Esophagus squamous epithelium (tissue), 5 donors: Measurements from ENCODE around the gene SLC24A3. TPM values are rescaled to one million over a fixed set of nuclear protein-coding genes. Genes with fewer than 3 reads are reported as not detected.
A peak's percentile ranks its signal among the peaks of the same experiment; 100 is the strongest.

ENCODE experiments used
- DNase-seq: peaks from one replicate; lab custom pipeline; 2025; lab: John Stamatoyannopoulos, UW
- H3K27ac ChIP-seq, 4 donors: fragments of 200-600 bp; sonication (generic); one replicate each; pipeline ENCODE4 v1.5.1; 2016 to 2019; ENCODE audit warnings: mild to moderate bottlenecking in 1 of 4
- H3K27me3 ChIP-seq, 4 donors: fragments of 200-600 bp; sonication (generic); 1 replicate in 3 of 4; 2 replicates in 1 of 4; pipeline versions ENCODE4 v1.5.1 to v1.6.0; 2017 to 2021; ENCODE audit warnings: antibody characterized with exemption in 1 of 4
- H3K36me3 ChIP-seq, 3 donors: fragments of 200-600 bp; sonication (generic); one replicate each; pipeline ENCODE4 v1.5.1; 2016 to 2019
- H3K4me1 ChIP-seq, 3 donors: fragments of 200-600 bp; sonication (generic); one replicate each; pipeline ENCODE4 v1.5.1; 2017 to 2019
- H3K4me3 ChIP-seq, 4 donors: fragments of 200-600 bp; sonication (generic); 1 replicate in 3 of 4; 2 replicates in 1 of 4; pipeline ENCODE4 v1.5.1; 2016 to 2019; ENCODE audit warnings: mild to moderate bottlenecking in 2 of 4, moderate library complexity in 1 of 4
- H3K9me3 ChIP-seq, 3 donors: fragments of 200-600 bp; sonication (generic); one replicate each; pipeline ENCODE4 v1.5.1; 2016 to 2019
- POLR2A ChIP-seq, 4 donors: fragments of 450-650 bp; IDR thresholded peaks; one replicate each; pipeline ENCODE4 v1.6.1; 2017; ENCODE audit warnings: antibody characterized with exemption in 4 of 4, mild to moderate bottlenecking in 4 of 4, moderate library complexity in 3 of 4
- WGBS, 2 donors: methylation state at CpG; one replicate each; pipeline ENCODE4 v1.1.5; 2018; 5-methylcytosine and 5-hydroxymethylcytosine counted together
- intact Hi-C: fragments of 100-400 bp; cut with DNase I; formaldehyde crosslinking; loops from one replicate; pipeline ENCODE4 v1.15.0; 2022
- total RNA-seq, 4 donors: library from RNA; depleted of rRNA; stranded (reverse); fragments of >200 nt; gene quantifications; one replicate each; pipeline ENCODE4 v1.1.0, GENCODE V29; 2016
- TF ChIP-seq, protein P1 (sequence below), 6 experiments: fragments of 450-650 bp in 4 of 6; fragments of 200-600 bp in 2 of 6; sonication (generic) in 2 of 6; IDR thresholded peaks; one replicate each; pipeline ENCODE4 v1.5.1; 2016 to 2019; ENCODE audit warnings: antibody characterized with exemption in 6 of 6, mild to moderate bottlenecking in 4 of 6, moderate library complexity in 4 of 6
- donor health status: DM: yes; HTN: yes; CAD: no.

SLC24A3 gene
- total RNA-seq, 4 donors from 2014 or later, result 3.0 to 8.2 (median 6.1) TPM

DNA sequence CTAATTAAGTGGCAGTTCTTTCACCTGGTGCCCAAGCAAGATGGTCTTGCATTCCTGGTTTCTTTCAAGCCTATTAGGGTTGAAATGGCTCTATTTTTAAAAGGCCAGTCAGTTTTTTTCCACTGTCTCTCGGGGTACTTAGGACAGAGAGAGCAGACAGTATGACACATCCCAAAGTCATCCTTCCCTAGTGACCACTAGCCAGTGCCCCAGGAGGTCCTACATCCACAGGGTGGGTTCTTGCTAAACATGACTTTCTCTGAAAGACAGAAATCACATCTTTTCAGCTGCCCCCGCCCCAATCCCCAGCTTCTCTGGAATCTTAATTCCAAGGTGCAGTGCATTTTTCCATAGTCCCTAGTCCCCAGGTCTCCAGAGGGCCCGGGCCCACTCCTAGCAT lies 192.4 kb downstream of the SLC24A3 start:
- no peak for DNase-seq
- Histone ChIP-seq H3K4me3 (no peak overlapping the region), H3K36me3 (no peaks in the 10 kb centered on the region), H3K4me1 (peaks cover 0 to 17% (median 0%) of the 10 kb centered on the region in 3 donors), H3K27ac (no peak overlapping the region), H3K27me3 (no peaks in the 10 kb centered on the region), H3K9me3 (no peaks in the 10 kb centered on the region)
- 81% methylated on average over 2 to 3 of the region's 3 CpGs for WGBS, 2 donors
- TF ChIP-seq, protein P1, sequence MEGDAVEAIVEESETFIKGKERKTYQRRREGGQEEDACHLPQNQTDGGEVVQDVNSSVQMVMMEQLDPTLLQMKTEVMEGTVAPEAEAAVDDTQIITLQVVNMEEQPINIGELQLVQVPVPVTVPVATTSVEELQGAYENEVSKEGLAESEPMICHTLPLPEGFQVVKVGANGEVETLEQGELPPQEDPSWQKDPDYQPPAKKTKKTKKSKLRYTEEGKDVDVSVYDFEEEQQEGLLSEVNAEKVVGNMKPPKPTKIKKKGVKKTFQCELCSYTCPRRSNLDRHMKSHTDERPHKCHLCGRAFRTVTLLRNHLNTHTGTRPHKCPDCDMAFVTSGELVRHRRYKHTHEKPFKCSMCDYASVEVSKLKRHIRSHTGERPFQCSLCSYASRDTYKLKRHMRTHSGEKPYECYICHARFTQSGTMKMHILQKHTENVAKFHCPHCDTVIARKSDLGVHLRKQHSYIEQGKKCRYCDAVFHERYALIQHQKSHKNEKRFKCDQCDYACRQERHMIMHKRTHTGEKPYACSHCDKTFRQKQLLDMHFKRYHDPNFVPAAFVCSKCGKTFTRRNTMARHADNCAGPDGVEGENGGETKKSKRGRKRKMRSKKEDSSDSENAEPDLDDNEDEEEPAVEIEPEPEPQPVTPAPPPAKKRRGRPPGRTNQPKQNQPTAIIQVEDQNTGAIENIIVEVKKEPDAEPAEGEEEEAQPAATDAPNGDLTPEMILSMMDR (IDR thresholded peaks at IDR 0.05), result no peak
- TF ChIP-seq POLR2A (IDR thresholded peaks at IDR 0.05), result no peak
- intact Hi-C loops, result no loop called here

DNA sequence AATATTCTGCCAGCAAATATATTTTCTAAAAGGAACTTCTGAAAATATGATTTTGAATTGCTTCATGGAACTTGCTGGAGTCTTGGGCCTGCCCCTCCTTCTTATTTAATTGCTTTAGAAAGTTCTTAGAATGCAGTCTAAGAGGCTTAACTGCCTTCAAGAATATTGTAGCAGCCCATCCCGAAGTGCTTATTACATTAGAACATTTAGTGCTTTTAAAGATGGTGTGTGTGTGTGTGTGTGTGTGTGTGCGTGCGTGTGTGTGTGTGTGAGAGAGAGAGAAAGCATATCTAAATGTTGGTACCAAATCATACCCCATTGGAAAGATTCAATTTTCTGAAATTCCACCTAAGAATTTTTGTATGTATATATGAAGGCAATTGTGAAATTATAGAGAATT lies 193.5 kb downstream of the SLC24A3 start:
- TF ChIP-seq, protein P1 (IDR thresholded peaks at IDR 0.05), result no peak
- TF ChIP-seq POLR2A (IDR thresholded peaks at IDR 0.05), result no peak
- WGBS, 2 donors, result 33 to 83% methylated on average over 3 of the region's 3 CpGs
- no peaks in the 10 kb centered on the region for H3K27me3 ChIP-seq

DNA sequence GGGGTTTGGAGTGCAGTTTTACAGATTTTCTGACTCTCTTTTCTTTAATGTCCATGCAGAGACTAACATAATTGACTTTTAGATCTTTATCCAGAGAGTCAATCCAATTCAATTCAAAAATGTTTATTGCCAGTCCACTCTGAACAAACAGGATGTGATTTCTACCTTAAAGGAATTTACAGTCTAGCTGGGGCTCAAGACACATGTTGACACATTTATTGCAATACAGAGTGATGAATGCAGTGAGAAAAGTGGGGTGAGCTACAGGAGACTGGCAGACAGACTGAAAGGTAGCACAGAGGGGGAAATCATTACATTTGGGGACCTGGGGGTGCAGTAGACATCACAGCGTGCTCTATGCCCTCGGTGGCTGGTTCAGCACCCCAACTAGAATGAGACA lies 193.9 kb downstream of the SLC24A3 start:
- Histone ChIP-seq H3K4me3 (no peak overlapping the region), H3K27ac (no peak overlapping the region), H3K9me3 (no peaks in the 10 kb centered on the region), H3K27me3 (no peaks in the 10 kb centered on the region), H3K36me3 (no peaks in the 10 kb centered on the region), H3K4me1 (peaks cover 0 to 17% (median 0%) of the 10 kb centered on the region in 3 donors)
- DNase-seq, result no peak
- no peak for TF ChIP-seq POLR2A (IDR thresholded peaks at IDR 0.05)
- TF ChIP-seq, protein P1 (IDR thresholded peaks at IDR 0.05), result no peak
- intact Hi-C loops, result no loop called here
- WGBS, 2 donors, result 83 to 87% methylated on average over 2 of the region's 2 CpGs

More for the DNA sequence above, 193.5 kb downstream of the SLC24A3 start:
- Histone ChIP-seq H3K27ac (no peak overlapping the region), H3K4me3 (no peak overlapping the region), H3K4me1 (peaks cover 0 to 17% (median 0%) of the 10 kb centered on the region in 3 donors), H3K9me3 (no peaks in the 10 kb centered on the region), H3K36me3 (no peaks in the 10 kb centered on the region)
- intact Hi-C loops, result no loop called here
- DNase-seq, result no peak

DNA sequence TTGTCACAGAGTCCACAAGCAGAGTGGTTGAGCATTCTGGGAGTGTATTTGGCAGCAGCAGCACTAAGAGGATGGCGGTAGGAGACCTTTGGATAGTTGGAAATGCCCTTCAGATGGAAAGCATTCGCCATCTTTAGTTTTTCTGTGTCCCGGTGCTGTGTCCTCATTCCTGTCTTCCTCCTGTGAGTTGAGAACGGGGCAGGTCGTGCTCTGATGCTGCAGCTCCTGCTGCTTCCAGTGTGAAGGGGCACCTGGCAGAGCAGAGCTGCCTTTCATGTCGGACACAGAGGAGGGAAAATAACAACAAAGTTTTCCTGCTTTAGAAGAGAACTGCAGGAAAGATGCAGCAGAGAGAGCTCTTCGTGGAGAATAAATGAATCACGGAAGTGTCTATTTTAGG lies 194.8 kb downstream of the SLC24A3 start:
- no peak for TF ChIP-seq POLR2A (IDR thresholded peaks at IDR 0.05)
- TF ChIP-seq, protein P1 (IDR thresholded peaks at IDR 0.05), result no peak
- no peaks in the 10 kb centered on the region for H3K36me3 ChIP-seq
- DNase-seq, result no peak
- no peak overlapping the region for H3K4me3 ChIP-seq
- peak overlapping the region in 1 of 4 donors; percentile 26 for H3K27ac ChIP-seq
- H3K27me3 ChIP-seq, result no peaks in the 10 kb centered on the region
- intact Hi-C loops, result no loop called here
- H3K4me1 ChIP-seq, result peaks cover 0 to 17% (median 0%) of the 10 kb centered on the region in 3 donors
- WGBS, 2 donors, result 67 to 78% methylated on average over 7 to 8 of the region's 8 CpGs
- no peaks in the 10 kb centered on the region for H3K9me3 ChIP-seq

DNA sequence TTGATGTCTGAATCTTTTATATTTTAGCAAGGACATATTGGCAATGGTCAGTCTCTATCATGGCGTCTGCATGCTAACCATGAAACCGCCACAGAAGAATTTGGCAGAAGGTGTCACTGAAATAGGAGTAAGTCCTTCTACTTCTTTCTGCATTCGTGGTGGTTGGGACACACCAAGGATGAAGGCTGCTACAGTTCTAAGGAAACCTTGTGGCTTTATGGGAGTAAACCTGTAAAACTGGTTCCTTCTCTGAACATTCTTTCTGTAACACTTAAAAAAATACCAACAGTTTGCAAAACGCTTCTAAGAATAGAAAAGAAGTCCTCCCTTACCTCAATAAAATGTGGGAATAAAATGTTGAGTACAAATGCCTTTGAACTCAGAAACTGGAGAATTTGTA lies 195.3 kb downstream of the SLC24A3 start:
- no peak for DNase-seq
- intact Hi-C loops, result no loop called here
- TF ChIP-seq POLR2A (IDR thresholded peaks at IDR 0.05), result no peak
- TF ChIP-seq, protein P1 (IDR thresholded peaks at IDR 0.05), result no peak
- Histone ChIP-seq H3K9me3 (no peaks in the 10 kb centered on the region), H3K4me3 (no peak overlapping the region), H3K4me1 (peaks cover 0 to 17% (median 0%) of the 10 kb centered on the region in 3 donors), H3K36me3 (no peaks in the 10 kb centered on the region), H3K27me3 (no peaks in the 10 kb centered on the region), H3K27ac (no peak overlapping the region)
- 30 to 35% methylated on average over 4 of the region's 4 CpGs for WGBS, 2 donors
